ENCODE results near the gene ATG14.
"Not testable (repeated sequence)": the region's sequence is repeated elsewhere in the genome, so short reads cannot be mapped to it uniquely, and the experiment has no call there.

The ATG14 gene

DNA sequence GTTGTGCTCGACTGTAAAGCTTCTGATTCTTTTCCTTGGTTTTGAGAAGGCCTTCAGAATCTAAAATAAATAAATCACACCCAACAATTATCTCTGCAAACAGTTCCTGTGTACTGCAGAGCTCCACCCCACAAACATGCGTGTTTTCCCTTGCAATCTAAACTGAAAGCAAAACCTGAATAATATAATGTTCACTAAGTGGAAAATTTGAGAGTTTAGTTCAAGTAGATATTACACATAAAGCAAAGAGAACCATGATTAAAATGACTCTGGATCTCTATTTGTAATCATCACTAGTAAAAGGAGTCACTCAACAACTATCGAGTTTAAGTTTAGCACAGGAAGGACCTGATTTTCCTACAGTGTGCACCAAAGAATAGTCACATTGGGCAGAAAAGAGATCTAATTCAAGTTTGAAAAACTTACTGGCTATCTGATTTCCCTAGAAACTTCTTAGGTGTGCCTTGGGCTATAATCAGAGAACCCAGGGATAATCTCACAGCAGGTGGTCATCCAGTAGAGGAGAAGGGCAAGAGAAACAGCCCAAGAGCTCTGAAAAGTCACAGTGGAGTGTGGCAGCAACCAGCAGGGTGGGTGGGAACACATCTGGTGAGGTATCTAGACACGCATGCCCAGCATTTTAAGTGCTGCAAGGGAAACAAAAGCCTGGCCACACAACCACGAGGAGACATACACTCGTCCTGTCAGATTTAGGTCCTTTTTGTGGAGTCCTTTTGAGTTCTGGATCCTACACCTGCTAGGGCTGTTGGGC, 25.4 kb downstream of the ATG14 start:
- DNase-seq = no peak

DNA sequence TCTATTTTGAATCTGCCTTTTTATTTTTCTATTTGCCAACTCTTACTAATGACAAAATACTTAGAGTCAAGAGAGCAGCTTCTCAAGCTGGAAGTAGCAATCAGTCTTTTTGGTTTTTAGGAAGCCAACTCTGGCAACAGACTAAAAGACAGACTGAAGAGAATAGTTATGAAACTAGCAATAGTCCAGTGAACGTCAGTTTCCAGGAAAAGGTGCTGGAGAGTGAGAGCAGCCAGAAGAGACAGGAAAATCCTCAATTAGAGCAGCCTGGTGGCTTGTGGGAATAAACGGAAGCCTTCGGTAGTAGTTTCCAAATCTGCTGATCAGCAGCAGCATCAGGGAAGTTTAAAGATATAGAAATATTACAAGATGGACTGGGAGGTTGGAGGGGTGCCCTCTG, 27.1 kb downstream of the ATG14 start:
- no peak for DNase-seq

DNA sequence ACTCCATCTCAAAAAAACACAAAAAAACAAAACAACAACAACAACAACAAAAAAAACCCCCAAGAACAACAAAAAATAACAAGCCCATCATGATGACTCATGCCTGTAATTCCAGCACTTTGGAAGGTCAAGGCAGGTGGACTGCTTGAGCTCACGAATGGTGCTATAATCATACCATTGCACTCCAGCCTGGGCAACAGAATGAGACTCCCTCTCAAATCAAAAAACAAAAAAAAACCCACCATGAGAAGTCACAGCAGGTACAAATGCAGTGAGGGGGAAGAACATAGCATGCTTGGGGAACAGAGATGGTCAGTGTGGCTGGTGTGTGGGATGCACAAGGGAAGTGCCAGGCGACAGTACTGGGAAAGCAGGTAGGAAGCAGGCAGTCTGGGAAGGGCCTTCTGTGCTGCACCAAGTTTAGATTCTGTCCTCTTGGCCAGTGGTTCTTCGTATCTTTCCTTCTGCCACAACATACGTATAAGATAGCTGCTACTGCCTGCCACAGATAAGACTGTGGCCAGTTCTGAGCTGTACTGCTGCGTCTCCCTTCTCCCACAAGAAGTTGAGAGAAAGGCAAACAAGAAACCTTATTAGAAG, 28.0 kb downstream of the ATG14 start:
- no peak for DNase-seq

DNA sequence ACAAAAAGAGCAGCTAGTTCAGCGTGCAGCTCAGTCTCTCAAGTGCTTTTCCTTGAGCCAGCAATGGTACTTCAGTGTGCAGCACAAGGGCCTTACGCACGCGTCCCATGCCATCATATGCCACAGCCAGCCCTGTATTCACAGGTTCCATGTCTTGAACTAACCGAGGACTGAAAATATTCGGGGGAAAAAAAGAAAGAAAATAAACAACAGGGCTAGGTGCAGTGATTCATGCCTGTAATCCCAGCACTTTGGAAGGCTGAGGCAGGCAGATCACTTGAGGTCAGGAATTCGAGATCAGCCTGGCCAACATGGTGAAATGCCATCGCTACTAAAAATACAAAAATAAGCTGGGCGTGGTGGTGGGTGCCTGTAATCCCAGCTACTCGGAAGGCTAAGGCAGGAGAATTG, 28.6 kb downstream of the ATG14 start:
- not testable (repeated sequence) for DNase-seq

DNA sequence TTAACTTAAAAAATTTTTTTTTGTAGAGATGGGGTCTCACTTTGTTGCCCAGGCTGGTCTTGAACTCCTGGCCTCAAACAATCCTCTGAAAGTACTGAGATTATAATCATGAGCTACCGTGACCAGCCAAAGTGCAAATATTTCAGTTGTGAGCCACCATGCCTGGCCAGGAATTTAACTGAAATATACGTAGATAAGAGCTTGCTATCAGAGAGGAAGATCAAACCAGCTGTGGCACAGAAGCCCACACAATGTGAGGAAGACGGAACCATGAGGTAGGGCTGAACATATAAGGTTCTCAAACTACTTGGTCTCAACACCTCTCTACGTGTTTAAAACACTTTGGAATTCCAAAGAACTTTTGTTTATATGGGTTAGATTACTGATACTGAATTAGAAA, 29.1 kb downstream of the ATG14 start:
- DNase-seq = no peak

DNA sequence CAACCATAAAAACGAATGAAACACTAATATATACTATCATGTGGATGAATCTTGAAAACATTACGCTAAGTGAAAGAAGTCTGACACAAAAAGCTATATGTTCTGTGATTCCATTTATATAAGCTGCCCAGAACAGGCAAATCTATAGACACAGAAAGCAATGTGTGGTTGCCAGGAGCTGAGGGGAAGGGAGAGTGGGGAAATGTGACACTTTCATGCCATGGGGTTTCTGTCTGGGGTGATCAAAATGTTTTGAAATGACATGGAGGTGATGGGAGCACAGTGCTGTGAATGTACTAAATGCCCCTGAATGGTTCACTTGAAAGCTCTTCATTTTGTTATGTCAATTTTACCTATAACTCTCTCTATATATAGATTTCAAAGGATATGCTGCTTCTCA, 30.1 kb downstream of the ATG14 start:
- DNase-seq = no peak

DNA sequence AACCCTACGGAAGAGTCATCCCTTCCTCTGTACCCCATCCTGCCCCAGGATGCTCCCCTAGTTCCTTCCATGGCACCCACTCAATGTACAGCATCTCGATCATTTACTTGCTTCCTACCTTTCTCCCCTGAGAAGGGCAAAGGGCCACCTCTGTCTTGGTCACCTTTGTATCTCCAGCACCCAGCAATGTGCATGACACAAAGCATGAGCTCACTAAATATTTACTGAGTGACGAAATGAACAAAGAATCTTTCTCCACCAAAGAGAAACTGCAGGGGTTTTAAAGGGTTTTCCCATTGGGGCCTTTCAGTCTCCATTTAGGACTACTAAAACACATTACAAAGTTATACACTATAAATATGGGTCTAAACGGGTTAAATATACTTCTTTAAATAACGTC, 30.6 kb downstream of the ATG14 start:
- no peak for DNase-seq

DNA sequence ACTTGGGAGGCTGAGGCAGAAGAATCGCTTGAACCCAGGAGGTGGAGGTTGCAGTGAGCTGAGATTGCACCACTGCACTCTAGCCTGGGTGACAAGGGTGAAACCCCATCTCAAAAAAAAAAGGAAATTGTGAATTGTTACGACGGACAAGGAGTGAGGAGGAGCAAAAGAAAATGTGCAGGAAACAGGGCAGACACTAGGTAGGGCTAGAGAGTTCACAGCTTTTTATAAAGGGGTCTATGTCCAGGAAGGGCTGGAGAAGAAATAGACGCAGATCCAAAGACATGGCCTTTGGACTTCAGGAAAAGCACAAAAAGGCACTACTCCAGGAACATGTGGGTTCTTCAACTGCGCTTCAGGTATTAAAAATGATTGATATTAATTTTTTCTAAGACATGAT, 34.4 kb downstream of the ATG14 start:
- no peak for DNase-seq

DNA sequence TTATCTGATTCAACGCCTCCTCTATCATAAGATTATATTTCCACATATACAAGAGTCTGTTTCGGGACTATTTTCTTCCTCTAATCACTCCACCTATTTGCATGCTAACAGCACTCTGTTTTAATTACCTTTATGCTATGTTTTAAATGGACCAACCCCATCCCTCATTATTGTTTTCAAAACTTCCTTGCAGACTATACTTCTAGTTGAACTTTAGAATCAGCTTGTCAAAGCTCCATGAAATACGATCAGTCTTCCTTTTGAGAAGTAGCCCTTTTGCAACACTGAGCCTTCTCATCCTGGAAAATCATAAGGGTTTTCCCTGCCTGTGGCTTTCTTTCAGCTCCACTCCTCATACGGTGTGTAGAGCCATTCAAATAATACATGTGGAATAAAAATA, 36.9 kb downstream of the ATG14 start:
- DNase-seq = no peak

DNA sequence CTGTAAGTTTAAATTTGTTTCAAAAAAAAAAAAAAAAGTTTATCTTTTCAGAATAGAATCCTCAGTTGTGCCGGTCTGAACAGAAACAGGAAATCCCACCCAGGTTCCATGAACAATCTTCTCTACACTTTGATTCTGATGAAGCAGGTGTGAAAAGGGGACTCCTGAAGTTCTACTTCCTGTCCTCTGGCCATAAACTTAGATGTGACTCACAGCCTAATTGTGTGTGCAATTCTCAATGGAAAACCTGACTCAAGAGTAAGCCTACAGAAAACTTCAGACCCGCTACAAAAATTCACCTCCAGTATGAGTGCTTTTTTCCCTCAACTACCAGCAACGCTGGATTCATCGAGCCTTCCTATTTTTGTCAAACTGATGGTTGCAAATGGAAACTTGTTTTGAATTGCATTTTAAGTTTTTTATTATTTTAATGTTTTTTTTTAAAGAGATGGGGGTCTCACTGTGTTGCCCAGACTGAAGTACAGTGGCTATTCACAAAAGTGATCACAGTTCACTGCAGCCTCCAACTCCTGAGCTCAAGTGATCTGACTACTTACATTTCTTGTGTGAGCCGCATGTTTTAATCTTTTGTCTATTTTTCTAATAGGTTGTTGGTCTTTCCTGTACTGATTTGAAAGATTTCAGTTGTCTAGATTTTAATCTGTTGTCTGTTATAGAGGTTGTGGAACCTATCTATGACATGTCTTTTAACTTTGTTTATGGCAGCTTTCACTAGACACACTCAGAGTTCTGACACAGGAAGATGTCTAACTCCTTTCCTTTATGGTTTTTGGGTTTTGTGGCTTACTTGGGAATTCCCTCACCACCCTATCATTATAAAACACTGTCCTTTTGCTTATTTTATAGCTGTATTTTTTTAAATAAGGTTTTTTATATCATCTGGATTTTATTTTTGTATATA, 37.6 kb downstream of the ATG14 start:
- no peak for DNase-seq

DNA sequence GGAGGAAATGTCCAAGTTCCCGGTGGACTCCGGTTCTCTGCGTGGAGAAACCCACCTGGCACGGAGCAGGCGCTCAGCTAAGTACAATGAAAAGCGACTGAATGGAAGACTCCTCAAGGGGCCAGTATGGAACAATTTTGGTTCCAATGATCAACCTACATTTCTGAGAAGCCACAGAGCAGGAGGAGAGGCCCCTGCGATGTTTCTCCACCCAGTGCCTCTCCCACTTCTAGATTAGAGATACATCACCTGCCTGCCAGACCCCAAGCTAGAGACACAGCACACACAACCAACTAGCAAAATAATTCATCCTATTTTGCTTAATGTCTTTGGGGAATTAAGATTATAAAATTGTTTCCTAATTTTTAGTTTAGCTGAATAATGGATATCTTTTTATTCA, 38.8 kb downstream of the ATG14 start:
- no peak for DNase-seq

DNA sequence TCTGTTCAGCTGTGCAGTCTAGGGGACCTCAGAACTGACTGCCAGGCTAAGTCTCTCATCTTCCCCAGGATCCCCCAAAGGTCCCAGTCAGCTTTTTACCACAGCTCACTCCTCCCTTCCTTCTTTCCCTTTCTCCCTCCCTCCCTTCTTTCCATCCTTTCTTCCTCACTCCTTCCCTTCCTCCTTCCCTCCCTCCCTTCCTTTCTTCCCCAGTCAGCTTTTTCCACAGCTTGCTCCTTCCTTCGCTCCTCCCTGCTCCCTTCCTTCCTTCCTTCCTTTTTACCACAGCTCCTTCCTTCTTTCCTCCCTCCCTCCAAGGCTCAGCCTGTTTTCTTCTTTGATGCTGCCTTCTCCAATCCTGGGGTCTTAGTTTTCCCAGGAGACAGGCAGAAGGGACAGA, 39.2 kb downstream of the ATG14 start:
- no peak for DNase-seq

DNA sequence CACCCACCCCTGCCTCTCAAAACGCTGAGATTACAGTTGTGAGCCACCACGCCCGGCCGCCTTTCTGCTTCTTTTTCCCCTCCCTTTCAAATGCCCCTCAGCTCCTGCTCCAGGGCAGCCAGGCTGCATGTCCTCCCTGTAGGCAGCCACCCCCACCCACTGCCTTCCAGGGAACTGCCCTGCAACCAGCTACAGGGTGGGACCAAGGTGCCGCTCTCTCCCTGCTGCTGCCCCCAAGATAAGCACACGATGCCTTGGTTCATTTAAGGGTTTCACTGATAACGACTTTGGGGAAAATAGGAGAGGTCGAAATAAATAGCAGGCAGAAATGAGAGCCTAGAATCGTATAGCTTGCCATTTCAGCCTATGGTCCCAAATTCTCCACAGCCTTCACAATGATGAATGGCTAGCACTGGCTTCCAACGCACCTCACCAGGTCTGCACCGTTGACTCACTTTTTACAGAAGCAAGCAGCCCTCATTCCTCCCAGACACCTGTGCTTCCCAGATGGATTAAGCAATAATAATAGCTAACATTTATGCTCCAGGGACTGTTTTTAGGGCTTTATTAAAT, 40.7 kb downstream of the ATG14 start:
- no peak for DNase-seq

DNA sequence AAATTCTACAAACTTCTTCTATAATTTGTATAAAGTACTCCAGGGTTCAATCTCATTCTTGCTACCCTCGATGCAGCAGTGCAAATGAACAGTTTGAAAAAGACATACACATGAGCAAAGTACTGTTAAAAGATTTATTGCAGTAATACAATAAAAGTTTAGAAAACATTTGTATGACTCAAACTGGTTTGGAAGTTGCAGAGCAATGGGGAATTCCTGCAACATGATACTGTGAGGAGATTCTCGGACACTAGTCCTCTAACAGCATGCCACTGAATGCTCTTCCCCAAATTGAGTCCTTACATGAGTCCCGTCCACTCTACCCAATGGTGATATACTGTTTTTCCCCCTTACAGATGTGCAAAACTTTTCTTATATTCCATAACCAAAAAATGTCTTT, 45.4 kb downstream of the ATG14 start:
- DNase-seq = no peak

DNA sequence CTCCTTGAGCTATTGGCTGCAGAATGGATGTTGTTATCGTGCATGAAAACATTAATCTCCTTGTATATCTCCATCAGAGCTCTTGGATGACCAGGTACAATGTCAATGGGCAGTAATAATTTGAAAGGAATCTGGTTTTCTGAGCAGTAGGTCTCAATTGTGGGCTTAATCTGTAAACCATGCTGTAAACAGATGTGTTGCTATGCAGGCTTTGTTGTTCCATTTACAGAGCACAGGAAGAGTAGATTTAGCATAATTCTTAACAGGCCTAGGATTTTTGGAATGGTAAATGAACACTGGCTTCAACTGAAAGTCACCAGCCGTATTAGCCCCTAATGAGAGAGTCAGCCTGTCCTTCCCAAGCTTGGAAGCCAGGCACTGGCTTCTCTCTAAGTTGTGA, 50.4 kb downstream of the ATG14 start:
- no peak for DNase-seq

DNA sequence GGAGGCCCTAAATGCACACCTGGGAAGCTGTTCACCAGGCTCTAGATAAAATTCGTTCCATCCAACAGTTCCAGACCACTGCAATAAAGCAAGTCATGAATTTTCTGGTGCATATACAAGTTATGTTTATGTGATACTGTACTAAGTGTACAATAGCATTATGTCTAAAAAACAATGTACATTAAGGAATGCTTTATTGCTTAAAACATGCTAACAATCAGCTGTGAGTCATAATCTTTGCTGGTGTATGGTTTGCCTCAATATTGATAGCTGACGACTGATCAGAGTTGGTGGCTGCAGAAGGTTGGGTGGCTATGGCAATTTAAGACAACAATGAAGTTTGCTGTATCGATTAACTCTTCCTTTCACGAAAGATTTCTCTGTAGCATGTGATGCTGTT, 52.3 kb downstream of the ATG14 start:
- no peak for DNase-seq

DNA sequence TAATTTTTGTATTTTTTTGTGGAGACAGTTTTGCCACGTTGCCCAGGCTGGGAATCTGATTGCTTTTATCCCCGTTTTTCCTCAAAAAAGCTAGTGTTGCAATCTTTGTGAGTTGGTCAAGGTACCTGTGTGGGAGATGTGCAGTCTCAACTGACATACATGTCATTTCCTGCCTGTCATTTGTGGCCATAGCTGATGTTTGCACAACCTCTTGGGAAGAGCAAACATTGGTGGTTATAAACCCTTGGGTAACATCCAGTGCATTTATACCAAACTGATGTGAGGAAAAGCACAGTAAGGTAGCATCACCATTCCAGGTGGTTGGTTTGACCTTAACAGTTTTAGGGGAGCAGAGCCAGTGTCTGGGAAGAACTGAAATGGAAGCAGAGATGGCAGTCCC, 54.7 kb downstream of the ATG14 start:
- no peak for DNase-seq

DNA sequence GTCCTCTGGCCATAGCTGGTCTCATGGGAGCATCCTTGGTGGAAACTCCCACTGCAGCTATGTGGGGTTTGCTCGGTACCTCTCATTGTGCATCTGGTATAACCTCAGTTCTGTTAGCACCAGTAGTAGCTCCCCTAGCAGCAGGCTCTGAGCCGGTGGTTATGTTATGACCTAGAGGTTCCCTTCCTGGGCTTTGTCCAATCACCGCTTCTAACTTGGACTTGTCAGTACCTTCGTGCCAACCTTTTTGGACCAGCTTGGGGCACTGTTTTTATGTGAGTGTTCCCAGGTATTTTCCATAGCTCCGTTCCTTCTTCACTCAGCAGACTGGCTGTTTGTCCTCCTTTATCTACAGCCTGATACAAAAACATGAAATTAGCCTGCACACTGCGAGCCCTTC, 55.7 kb downstream of the ATG14 start:
- DNase-seq = no peak

DNA sequence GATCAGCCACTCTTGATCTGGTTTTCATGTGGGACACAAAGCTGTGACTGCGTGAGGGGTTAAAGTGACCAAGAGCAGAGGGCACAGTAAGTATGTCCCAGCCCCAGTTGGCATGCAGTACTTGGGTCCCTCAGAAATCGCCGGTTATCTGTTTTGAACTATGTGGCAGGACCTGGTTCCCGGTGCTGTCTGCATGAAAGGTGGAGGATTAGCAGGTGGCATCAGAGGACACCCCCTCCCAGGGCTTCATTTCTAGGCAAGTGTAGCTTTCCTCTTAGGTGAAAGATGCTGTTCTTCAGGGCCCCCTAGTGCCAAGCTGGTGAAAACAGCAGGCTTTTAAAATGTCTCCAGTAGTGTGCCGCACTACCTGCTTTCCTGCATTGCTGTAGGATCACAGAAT, 57.1 kb downstream of the ATG14 start:
- DNase-seq = peak; percentile 42

DNA sequence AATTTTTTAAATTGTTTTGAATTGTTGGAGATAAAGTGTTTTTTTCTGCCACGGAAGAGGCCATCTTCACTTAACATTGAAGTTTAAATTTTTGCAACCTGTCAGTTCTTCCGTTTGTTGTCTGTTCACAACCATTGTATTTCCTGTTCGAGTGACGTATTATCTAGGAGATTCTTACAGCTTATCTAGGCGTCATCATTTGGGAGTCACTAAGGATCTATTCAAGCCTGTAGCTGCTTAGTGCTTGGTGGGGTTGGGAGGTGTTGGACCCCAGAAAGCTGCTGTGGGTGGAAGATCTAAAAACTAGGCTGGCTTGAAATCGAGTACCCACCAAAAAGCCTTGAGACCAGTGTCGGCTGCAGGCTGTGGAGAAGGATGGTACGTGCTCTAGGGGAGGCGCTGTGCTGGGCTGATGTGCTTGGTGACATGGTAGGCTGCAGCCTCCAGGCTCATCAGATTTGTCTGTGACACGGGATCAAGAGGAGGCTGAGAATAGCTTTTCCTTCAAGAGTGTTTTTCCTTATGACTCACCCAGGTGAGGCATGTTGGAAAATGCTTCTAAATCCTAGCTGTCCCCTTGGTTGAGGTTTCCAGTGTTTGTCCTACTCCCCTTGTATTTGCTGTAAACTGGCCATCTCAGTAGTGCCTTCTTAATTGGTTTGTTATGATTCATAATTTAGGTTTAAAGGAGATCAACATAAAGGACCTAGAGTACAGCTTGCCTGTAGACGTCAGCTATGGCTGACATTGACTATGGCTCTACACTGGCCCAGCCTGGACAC, 57.8 kb downstream of the ATG14 start:
- DNase-seq = no peak

DNA sequence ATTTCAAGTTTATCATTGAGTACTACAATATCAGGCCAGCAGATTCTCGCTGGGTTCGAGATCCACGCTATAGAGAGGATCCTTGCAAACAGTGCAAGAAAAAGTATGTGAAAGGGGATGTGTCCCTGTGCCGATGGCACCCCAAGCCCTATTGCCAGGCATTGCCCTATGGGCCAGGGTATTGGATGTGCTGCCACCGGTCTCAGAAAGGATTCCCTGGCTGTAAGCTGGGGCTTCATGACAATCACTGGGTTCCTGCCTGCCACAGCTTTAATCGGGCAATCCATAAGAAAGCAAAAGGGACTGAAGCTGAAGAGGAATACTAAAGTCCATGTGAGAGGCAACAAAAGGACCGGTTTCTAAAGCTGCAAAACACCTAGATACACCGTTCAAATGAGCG, 59.4 kb downstream of the ATG14 start:
- DNase-seq = no peak

DNA sequence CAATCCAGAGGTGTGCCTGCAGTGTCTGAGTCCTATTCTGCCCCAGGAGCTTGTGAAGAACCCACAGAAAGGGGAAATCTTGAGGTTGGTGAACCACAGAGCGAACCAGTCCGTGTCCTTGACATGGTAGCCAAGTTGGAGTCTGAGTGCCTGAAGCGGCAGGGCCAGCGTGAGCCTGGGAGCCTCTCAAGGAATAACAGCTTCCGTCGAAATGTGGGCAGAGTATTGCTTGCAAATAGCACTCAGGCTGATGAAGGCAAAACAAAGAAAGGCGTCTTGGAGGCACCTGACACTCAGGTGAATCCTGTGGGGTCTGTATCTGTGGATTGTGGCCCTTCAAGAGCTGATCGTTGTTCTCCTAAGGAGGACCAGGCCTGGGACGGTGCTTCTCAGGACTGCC, 60.5 kb downstream of the ATG14 start:
- DNase-seq = no peak

DNA sequence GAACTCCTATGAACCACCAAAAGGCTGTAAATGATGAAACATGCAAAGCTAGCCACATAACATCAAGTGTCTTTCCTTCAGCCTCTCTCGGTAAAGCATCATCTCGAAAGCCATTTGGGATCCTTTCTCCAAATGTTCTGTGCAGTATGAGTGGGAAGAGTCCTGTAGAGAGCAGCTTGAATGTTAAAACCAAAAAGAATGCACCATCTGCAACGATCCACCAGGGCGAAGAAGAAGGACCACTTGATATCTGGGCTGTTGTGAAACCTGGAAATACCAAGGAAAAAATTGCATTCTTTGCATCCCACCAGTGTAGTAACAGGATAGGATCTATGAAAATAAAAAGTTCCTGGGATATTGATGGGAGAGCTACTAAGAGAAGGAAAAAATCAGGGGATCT, 61.2 kb downstream of the ATG14 start:
- no peak for DNase-seq
